HG03060 (cell line): ENCODE measurements around the gene TOX2.

Source experiments
- ATAC-seq: cut with Tn5 transposase; IDR thresholded peaks from one replicate; pipeline ENCODE4 v1.9.1; 2021; ENCODE audit warnings: low read depth, moderate number of reproducible peaks; ENCODE audit not compliant: unreplicated experiment

The TOX2 gene

GRCh38 chr20:44071057-44071456 lies 156.4 kb downstream of the TOX2 start:
- no peak for ATAC-seq

- ATAC-seq, result no peak
These were observed 157.0 kb downstream of the TOX2 start for GRCh38 chr20:44071526-44072111.

GRCh38 chr20:44072384-44072783 lies 157.7 kb downstream of the TOX2 start:
- ATAC-seq, result no peak

- no peak for ATAC-seq
These were observed 158.5 kb downstream of the TOX2 start for GRCh38 chr20:44073011-44073674.

- no peak for ATAC-seq
These were observed 159.0 kb downstream of the TOX2 start for GRCh38 chr20:44073675-44074071.

GRCh38 chr20:44074252-44075151 lies 159.8 kb downstream of the TOX2 start:
- no peak for ATAC-seq

- no peak for ATAC-seq
These were observed 160.7 kb downstream of the TOX2 start for GRCh38 chr20:44075191-44075949.

GRCh38 chr20:44075950-44076232 lies 161.2 kb downstream of the TOX2 start:
- ATAC-seq, result no peak

GRCh38 chr20:44079291-44079690 lies 164.6 kb downstream of the TOX2 start:
- no peak for ATAC-seq

- ATAC-seq, result no peak
These were observed 165.4 kb downstream of the TOX2 start for GRCh38 chr20:44080064-44080463.

GRCh38 chr20:44080646-44081267 lies 166.1 kb downstream of the TOX2 start:
- ATAC-seq, result peak; percentile 84

GRCh38 chr20:44081476-44081875 lies 166.8 kb downstream of the TOX2 start:
- ATAC-seq, result no peak

GRCh38 chr20:44081888-44082287 lies 167.2 kb downstream of the TOX2 start:
- no peak for ATAC-seq

GRCh38 chr20:44083220-44083933 lies 168.7 kb downstream of the TOX2 start:
- ATAC-seq, result no peak

- no peak for ATAC-seq
These were observed 169.8 kb downstream of the TOX2 start for GRCh38 chr20:44084439-44084838.

- no peak for ATAC-seq
These were observed 170.2 kb downstream of the TOX2 start for GRCh38 chr20:44084891-44085290.

- ATAC-seq, result no peak
These were observed 171.2 kb downstream of the TOX2 start for GRCh38 chr20:44085616-44086434.

- ATAC-seq, result no peak
These were observed 172.6 kb downstream of the TOX2 start for GRCh38 chr20:44087051-44087856.

GRCh38 chr20:44087857-44088120 lies 173.1 kb downstream of the TOX2 start:
- no peak for ATAC-seq
